Glomerular visceral epithelial cell (primary cell): ENCODE results near the gene ID2.
A peak's percentile ranks its signal among the peaks of the same experiment; 100 is the strongest.

Source experiments
- DNase-seq: peaks from one replicate; pipeline ENCODE4 v3.0.0-alpha.2; 2016; ENCODE audit errors: extremely low spot score

ID2 gene, protein sequence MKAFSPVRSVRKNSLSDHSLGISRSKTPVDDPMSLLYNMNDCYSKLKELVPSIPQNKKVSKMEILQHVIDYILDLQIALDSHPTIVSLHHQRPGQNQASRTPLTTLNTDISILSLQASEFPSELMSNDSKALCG

GRCh38 chr2:8681786-8682692 lies at the start of gene ID2:
TSS of gene ID2 (plus strand) at chr2:8682056. CDS start at chr2:8682166, 110 bp downstream.
- peak; percentile 97 for DNase-seq

DNA sequence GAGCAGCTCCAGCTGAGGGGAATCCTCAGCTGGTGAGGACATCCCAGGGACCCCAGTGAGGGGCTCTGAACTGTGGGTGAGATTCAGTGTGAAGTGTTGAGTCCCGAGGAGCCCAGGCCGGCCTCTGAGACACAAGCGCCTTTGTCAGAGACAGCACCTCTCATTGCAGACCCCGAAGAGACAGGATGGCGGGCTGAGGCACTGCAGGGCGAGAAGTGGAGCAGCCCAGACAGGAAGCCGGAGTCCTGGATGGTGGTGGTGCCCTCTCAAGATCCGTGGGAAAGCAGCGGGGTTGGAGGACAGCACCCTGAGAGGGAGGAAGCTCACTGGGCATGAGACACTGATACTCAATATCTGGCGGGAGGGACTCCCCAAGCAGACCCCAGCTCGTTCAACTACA lies 49.1 kb upstream of the ID2 start:
- no peak for DNase-seq

DNA sequence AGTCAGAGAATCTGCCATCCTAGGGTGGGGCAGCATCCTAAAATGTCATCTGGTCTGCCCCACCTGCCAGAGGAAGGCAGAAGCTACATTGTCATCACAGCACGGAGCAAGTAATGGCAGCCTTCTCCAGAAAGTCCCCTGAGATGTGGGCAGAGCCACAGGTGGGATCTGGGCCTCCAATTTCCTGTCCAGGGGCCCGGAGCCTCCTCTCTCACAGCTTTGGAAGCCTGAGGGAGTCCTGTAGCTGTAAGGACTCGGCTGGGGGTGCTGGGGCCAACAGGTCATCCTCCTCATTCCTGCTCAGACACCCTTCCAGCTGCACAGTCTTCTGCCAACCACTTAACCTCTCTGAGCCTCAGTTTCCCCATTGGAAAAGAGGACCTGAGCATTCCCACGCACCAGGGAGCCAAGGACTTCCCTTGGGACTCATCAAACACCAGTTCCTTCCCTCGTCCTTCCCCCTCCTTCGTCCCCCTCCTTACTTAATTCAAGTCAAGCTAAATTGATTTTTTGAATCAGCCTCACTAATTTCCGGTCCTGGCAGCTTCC lies 48.6 kb upstream of the ID2 start:
- no peak for DNase-seq

- DNase-seq = peak; percentile 97
Measured at GRCh38 chr2:8633735-8634313, 48.0 kb upstream of the ID2 start.

- no peak for DNase-seq
Measured at GRCh38 chr2:8634466-8635172, 47.2 kb upstream of the ID2 start.

DNA sequence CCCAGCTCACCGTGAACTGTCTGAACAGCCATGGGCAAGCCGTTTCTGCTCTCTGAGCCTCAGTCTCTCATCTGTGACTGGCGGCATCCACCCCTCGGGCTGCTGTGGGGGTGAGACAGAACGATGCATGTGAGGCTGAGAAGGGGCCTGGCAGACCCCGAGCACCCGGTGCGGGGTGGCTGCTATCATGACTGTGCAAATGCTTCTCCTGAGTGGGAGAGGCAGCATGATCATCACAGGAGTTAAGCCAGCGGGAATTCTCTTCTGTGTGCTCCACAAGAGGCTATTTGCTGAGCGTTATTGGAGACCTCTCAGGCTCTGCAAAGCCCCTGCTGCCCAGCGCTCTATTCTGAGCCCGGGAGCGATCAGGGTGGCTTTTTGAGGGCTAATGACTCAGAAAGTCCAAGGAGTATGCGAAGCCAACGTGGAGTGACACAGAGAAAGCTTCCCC lies 45.8 kb upstream of the ID2 start:
- peak; percentile 16 for DNase-seq

DNA sequence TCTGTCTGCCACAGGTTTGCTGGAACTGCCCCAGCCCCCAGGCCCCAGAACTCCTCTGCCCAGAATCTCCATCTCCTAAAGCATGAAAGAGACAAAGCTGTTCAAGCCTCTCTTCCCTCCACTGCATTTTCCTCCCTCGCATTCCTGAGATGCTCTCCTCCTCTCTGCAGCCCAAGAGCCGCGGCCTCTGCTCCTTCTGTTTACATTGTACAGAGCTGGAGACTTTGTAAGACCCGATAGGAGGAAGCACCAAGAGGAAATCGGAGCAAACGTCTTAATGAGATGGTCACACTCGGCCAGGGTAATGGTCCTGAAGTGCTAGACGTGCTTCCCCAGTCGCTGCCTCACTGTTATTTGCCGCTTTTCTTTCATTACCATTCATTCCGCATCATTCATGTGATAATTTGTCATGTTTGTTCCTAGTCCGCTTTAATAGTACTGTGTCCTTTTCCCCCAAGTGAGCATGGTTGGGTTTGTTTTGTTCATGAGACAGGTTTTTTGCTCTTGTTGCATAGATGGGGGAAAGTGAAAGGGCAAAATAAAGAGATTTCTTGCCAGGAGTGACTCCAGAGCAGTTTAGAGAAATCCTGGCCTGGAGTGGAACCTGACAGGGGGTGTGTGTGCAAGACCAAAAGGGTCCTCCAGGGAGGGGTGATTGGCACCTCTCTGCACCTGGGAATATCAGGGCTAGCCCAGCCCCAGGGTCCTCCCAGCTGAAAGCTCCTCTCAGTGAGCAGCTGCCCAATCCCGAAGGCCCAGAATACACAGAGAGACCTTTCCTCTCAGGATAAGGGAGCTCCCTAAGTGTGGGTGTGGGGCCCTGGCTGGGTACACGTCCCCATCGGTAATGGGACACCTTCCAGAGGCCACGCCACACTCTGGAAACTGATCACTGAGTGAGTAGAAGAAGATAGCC lies 44.9 kb upstream of the ID2 start:
- peak; percentile 61 for DNase-seq

GRCh38 chr2:8638327-8638726 lies 43.5 kb upstream of the ID2 start:
- DNase-seq = no peak

DNA sequence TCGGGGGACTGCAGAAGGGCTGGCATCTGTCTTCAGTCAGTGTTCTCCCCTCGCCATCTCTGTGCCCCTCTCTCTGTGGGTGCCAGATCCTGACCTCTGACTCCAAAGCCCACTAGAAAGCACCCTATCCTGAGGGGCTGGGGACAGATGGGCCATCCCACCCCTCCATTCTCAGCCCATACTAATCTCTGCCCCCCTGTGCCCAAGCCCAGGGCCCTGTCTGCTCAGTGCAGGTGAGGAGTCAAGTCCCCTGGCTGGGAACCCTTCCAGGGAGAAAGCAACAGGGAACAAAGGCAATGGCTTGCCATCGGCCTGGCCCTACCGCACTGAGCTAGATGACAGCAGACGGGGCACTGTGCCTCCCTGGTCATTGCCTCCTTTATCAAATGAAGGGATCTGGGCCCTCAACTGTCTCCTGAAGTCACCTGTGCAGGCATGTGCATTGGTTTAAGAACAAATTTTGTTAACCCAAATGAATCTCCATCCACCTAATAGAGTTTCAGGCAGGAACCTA lies 42.7 kb upstream of the ID2 start:
- no peak for DNase-seq

DNA sequence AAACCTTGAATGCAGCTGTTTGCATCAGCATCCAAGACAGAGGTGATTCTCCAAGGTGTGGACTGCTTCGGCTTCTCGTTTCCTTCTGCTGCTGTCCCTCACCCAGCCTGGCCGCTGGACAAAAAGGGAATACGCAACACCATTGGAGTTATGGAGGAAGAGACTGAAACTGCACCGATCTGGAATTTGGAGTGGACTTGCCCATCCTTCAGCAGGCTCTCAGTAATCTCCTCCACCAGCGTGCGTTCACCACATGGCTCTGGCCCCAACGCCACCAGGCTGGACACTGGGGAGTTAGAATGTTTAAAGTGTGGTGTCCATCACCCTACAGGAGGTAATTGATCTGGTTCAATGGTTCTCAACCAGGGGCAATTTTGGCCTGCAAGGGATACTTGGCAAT lies 41.4 kb upstream of the ID2 start:
- DNase-seq = no peak

DNA sequence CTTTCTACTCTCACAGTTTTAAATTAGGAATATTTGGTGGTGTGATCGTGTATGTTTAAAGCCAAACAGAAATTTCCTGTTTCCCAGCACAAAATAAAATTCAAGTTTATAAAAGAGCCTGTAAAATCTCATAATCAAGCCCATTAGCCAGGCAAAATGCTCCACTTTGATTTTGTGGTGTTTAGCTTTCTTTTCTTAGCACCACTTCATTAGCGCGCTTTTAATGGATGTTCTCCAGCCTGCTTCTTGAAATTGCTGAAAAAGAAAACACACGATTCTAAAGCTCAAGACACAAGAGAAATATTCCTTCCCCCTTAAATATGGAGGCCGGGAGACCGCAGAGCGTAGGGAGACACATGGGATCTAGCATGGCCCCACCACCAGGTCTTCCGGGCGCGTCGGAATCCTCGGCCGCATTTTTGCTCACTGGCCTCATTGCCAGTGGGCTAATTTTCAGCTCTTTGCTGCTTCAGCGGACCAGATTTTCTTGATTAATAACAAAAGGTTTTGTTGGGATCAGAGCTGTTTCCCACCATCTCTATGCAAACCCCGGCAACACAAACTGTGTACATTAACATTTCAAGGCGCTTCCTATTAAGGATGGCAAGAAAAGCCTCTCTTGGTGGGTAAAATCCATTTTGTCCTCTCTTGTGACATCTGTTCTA lies 40.4 kb upstream of the ID2 start:
- DNase-seq = no peak

- DNase-seq = no peak
Measured at GRCh38 chr2:8642366-8643068, 39.3 kb upstream of the ID2 start.

DNA sequence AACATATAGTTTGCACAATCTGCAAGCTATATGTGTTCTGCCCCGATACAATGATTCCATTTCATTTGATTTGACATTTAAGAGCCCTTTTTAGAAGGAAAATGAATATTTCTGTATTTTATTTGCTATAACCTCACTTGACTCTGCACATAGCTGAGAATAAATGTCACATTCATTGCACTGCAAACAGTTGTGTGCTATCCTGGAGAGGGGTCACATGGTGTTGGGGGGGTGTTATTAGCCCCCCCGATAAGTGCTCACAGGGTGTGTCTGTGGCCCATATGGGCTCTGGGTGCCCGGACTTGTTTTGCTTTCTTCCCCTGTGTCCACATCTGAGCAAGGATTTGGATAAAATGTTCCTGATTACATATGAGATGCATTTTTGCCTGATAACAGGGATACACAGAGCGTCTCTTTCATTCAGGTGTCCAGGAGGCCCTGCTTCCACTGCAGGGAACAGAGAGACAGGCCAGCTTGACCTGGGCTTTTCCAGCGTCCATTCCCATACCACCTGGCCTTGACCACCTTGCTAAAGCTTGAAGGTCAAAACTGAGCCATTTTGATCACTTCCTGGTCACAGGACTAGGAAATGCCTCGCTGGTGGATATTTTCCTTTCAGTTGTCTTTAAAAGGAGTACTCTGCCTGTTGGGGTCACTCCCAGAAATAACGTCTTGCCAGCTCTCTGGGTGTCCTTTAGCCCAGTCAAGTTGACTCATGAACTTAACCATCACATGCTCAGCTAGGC lies 38.4 kb upstream of the ID2 start:
- no peak for DNase-seq

DNA sequence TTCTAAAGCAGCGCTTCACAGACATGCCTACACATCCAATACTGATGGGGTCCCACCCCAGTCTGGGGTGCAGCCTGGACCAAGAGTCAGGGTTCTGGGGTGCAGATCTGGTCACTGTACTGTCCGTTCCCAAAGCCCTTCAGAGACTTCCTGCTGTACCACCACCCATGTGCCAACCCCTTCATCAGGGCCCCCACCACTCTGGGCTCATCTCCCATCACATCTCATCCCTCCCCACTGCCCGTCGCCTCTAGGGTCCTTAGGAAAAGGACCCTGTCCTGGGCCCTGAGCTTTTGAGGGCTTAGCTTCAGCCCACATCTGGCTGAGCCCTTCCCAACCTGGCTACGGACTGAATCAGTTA lies 37.9 kb upstream of the ID2 start:
- no peak for DNase-seq

DNA sequence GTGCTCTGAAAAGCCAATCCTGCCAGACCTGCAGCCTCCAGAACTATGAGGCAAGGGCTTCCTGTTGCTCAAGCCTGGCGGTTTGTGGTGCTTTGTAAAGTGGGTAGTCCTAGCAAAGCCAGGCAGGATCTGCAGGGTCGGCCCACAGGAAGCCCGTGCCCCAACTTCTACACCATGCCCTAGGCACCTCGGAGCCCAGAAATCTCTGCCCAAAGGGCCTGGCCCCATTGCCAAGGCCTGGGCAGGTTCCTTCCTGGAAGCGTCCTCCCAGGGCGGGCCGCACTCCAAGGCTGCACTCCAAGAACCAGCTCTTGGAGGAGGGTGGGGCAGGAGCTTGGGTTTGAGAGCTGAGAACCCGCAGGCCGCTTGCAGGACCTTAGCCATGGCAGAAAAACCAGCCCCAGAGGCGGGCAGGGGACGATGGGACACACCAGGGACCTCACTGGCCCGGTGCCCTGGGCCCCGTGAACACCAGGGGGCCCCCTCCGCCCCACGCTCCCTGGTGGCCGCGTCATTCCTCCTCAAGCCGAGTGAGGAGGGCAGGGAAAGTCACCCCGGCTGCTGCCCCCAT lies 37.2 kb upstream of the ID2 start:
- no peak for DNase-seq

DNA sequence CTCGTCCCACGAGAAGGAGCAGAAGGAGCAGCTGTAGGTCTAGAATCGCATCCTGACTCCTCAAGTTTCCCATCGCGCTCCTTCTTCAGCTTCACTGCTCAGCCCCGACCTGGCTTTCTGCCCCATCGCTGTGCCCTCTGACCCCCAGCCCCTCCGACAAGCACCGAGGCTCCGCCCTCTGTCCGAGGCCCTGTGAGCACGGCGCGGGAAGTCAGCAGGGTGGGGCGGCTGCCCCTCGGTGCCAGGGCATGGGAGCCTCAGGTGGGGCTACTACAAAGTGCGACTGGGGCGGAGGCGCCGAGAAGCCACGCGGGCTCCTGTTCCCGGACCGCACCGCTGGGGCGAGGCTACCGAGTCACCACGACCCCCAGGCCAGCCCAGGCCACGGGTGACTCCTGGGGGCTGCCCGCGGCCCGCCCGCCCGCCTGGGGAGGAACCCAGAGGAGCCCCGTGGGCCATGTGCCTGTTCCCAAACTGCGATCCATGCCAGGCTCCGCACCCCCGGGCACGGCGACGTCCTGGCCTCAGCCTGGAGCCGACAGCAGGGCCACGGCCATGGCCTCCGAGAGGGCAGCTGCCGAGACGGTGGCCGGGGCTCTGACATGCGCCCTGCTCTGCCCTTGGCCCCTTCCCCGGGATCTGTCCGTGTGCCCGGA lies 36.6 kb upstream of the ID2 start:
- no peak for DNase-seq

- DNase-seq = no peak
Measured at GRCh38 chr2:8646731-8647461, 35.0 kb upstream of the ID2 start.
